ENCODE measurements around the gene KIF22.

DNA sequence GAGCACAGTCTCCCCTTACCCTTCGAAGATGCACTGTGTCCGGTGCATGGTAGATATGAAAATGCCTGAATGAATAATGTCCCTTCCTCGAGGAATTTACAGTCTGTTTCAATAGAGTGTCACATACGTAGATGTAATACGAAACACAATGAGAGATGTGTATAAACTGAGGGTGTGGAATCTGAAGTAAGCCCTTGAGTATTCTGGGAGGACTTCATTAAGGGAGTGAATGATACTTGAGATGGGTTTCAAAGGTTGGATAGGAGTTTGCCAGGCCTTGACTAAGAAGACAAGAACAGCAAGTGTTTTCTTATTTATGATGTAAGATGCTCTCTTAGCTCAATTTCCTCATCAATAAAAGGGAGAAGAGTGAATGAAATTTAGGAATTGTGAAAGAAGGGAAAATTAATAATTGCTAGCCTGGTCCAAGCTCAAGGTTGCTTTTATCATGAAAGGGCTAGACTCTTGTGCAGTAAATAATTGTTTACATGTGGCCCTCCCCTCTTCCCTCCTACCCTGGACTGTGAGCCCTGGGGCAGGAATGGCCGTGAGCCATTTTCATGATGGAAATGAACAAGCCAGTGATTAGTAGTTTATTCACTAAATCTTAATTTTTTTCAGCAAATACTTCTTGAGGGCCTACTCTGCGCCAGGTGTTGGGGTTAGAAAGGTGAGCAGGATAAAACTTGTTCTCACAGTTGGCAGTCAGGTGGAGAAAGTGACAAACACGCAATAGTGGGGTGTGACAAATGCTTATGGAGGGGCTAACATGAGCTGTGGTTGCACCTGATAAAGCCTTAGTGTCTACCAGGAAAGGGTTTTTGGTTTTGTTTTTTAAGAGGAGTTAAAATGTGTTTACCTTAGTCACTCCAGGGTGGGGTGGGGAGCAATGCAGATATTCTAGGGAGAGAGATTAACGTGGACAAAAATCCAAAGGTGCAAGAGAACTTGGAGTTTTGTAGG, 1.6 kb downstream of the KIF22 start:
- TF ChIP-seq POLR2A (IDR thresholded peaks at IDR 0.05; ENCODE audit: low read length) (no peak), GATA1 (IDR thresholded peaks at IDR 0.05; ENCODE audit: low read depth, low read length) (no peak)
